IPS-NIHi11 (cell line): ENCODE measurements around the gene ATXN2L.
"Not testable (repeated sequence)": the region's sequence is repeated elsewhere in the genome, so short reads cannot be mapped to it uniquely, and the experiment has no call there.

Experiments used
- DNase-seq: peaks from one replicate; pipeline ENCODE4 v3.0.0; 2012; ENCODE audit warnings: mixed read lengths, low spot score

Gene ATXN2L, protein sequence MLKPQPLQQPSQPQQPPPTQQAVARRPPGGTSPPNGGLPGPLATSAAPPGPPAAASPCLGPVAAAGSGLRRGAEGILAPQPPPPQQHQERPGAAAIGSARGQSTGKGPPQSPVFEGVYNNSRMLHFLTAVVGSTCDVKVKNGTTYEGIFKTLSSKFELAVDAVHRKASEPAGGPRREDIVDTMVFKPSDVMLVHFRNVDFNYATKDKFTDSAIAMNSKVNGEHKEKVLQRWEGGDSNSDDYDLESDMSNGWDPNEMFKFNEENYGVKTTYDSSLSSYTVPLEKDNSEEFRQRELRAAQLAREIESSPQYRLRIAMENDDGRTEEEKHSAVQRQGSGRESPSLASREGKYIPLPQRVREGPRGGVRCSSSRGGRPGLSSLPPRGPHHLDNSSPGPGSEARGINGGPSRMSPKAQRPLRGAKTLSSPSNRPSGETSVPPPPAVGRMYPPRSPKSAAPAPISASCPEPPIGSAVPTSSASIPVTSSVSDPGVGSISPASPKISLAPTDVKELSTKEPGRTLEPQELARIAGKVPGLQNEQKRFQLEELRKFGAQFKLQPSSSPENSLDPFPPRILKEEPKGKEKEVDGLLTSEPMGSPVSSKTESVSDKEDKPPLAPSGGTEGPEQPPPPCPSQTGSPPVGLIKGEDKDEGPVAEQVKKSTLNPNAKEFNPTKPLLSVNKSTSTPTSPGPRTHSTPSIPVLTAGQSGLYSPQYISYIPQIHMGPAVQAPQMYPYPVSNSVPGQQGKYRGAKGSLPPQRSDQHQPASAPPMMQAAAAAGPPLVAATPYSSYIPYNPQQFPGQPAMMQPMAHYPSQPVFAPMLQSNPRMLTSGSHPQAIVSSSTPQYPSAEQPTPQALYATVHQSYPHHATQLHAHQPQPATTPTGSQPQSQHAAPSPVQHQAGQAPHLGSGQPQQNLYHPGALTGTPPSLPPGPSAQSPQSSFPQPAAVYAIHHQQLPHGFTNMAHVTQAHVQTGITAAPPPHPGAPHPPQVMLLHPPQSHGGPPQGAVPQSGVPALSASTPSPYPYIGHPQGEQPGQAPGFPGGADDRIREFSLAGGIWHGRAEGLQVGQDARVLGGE

DNA sequence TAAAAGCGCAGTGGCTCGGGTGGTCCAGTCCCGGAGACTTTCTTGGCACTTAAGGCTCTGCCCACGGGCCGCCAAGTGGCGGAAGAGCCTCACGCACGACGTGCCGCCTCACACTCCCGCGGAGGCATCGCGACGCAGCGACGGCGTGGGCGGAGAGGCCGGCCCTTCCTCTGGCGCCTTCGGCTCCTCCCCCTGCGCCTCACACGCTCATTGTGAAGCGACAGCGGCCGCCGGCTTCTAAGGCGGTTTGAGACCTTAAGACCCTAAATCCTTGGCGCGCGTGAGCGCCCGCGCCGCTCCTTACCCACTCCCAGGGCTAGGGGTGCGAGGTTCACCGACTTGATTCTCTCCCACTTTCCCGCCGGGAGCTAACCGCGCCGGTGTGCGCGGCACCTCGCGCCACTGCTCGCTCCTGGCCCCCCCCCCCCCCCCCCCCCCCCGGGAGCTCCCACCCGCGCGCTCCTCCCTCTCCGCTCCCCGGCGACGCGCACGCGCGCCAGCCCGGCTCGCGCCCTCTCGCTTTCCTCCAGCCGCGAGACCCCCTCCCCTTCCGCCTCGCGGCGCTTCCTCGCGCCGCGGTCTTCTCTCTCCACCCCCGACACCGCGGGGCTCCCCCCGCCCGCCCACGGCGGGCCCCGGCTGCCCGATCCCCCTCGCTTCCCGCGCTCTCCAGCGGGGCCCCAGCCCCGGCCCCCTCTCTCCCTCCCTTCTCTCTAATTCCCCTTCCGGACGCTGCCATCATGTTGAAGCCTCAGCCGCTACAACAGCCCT, at the start of gene ATXN2L:
TSS of gene ATXN2L (plus strand) at position 480 of the 771 bp plus-strand sequence. CDS start at position 741, 261 bp downstream.
- DNase-seq = peak; percentile 90

DNA sequence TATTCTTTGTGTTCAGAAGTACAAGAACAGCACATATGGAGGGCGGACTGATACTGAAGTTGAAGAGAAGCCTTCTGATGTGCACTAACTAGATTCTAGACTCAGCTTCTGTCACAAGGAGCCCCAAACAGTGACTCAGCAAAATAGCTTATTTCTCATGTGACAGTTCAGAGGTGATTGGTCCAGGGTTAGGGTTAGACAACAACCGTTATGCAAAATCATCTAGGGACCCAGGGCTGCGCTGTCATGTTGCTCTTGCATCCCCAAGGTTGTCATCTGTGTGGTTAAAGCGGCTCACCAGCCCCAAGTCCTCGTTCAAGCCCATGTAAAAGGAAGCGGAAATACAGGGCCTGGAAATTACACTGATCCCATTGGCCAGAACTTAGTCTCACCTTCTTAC, 41.1 kb upstream of the ATXN2L start:
- not testable (repeated sequence) for DNase-seq

DNA sequence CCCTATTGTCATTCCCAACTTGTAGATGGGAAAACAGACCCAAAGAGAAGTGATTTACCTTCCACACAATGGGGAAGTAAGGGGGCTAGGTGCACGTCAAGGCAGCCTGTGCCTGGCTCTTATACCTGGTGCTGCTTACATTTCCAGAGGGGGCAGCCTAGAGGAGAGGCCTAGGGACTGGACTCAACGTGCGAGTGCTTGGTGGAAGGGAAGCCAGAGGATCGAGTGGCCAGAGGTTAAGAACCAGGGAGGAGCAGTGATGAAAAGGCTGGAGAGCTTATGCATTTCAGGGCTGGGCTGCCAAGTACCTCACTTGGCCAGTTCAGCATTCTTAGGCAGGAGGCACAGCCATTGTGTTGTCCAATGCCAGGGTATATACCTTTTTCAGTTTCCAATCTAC, 40.4 kb upstream of the ATXN2L start:
- not testable (repeated sequence) for DNase-seq

DNA sequence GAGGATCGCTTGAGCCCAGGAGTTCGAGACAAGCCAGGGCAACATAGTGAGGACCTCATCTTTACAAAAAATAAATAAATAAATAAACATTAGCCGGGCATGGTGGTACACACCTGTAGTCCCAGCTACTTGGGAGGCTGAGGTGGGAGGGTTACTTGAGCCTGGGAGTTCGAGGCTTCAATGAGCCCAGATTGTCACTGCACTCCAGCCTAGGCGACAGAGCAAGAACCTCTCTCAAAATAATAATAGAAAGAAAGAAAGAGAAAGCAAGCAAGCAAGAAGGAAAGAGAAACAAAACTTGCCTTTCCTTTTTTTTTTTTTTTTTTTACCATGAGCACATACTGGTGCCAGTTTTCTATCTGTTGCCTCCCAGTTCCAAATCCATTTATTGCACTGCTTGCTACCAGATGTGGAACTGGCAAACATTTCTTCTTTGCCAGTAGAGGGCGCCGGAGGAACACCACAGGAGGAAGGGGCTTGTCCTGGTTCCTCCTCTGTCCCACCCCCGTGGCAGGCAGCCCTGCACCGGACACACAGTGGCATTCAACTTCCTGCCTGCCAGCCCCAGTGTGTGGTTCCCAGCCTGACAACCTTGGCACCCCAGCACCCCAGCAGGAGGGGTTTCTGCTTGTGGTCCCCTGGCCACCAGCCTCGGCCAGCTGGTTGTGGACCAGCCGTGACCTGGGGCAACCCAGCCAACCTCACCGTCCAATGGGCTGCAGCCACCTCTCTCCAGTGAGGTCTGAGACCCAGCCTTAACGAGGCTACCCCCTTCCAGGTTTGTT, 20.4 kb upstream of the ATXN2L start:
- DNase-seq = not testable (repeated sequence)

DNA sequence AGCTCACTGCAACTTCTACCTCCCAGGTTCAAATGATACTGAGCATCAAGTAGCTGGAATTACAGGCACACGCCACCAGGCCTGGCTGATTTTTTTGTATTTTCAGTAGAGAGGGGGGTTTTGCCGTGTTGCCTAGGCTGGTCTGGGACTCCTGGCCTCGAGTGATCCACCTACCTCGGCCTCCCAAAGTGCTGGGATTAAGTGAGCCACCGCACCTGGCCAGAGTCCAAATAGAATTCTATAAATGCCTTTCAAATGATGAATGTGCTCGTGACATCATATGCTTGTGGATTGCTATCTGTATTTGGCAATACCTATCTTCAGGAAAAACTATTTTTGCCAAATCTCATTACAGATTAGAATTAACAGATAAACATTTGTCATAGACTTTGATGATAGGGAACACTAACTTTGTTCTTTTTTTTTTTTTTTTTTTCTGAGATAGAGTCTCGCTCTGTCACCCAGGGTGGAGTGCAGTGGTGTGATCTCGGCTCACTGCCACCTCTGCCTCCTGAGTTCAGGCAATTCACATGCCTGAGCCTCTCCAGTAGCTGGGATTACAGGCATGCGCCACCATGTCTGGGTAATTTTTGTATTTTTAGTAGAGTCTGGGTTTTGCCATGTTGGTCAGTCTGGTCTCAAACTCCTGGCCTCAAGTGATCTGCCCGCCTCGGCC, 15.2 kb upstream of the ATXN2L start:
- DNase-seq = not testable (repeated sequence)

- DNase-seq = no peak
Observed at GRCh38 chr16:28820016-28820415, 2.8 kb upstream of the ATXN2L start.

DNA sequence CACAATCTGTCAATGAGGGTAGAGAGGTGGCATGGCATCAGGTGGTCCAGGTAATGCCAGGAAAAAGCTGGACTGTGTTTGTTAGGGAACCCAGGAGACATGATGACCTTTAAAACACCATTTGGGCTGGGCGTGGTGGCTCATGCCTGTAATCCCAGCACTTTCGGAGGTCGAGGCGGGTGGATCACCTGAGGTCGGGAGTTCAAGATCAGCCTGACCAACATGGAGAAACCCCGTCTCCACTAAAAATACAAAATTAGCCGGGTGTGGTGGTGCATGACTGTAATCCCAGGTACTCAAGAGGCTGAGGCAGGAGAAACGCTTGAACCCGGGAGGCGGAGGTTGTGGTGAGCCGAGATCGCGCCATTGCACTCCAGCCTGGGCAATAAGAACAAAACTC, 2.3 kb upstream of the ATXN2L start:
- DNase-seq = not testable (repeated sequence)

- no peak for DNase-seq
Observed at GRCh38 chr16:28821874-28822519, 802 bp upstream of the ATXN2L start.

DNA sequence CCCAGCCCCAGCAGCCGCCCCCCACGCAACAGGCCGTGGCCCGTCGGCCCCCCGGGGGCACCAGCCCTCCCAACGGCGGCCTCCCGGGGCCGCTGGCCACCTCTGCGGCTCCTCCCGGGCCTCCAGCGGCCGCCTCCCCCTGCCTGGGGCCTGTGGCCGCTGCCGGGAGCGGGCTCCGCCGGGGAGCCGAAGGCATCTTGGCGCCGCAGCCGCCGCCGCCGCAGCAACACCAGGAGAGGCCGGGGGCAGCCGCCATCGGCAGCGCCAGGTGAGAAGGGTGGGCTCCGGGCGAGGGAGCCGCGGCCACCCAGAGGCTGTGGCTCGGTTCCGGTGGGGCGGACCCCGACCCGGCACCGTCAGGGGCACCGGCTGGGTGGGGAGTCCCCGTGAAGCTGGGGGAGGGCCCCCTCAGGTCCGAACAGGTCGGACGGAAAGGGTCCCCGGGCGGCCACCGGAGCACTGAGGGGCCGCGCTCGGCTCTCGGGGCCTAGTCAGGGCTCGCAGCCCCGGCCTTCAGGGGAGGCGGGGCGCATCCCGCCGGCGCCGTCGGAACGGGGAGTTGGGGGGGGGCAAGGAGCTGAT, 583 bp downstream of the ATXN2L start:
- DNase-seq = no peak

GRCh38 chr16:28823873-28824716, 1.3 kb downstream of the ATXN2L start:
- DNase-seq = peak; percentile 92

GRCh38 chr16:28824717-28824973, 1.8 kb downstream of the ATXN2L start:
- DNase-seq = no peak

DNA sequence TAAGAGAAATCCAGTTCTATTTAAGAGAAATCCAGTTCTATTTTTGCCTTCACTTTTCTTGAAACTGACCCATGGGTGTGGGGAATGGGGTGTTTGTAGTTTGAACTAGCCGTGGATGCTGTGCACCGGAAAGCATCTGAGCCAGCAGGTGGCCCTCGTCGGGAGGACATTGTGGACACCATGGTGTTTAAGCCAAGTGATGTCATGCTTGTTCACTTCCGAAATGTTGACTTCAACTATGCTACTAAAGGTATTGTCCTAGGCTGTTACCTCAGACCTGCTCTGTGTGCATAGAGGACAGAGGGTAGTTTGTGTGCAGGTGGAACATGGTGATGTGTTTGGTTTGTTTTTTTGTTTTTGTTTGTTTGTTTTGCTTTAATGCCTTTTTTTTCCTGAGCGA, 3.3 kb downstream of the ATXN2L start:
- no peak for DNase-seq

DNA sequence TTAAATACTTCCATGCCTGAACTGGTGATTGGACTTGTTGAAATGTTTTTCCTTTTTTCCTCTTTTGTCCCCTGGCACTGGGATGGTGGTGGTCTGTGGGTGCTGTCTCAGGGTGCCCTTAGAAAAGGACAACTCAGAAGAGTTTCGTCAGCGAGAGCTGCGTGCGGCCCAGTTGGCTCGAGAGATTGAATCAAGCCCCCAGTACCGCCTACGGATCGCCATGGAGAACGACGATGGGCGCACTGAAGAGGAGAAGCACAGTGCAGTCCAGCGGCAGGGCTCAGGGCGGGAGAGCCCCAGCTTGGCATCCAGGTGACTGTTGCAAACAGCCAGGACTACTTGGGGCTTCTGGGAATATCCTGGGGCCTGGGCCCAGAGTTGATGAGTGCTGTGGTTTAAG, 6.9 kb downstream of the ATXN2L start:
- DNase-seq = no peak

DNA sequence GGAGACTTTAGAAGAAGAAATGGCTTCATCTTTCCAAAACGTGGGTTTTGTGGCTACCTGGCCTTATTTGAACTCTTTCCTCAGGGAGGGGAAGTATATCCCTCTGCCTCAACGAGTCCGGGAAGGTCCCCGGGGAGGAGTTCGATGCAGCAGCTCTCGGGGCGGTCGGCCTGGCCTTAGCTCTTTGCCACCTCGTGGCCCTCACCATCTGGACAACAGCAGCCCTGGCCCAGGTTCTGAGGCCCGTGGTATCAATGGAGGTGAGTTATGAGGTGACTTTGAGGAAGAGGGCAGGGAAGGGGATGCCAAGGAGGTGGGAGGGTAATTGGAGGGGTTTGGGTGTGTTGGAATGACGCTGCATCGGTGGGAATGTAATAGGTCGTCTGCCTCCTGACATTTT, 7.7 kb downstream of the ATXN2L start:
- DNase-seq = no peak

DNA sequence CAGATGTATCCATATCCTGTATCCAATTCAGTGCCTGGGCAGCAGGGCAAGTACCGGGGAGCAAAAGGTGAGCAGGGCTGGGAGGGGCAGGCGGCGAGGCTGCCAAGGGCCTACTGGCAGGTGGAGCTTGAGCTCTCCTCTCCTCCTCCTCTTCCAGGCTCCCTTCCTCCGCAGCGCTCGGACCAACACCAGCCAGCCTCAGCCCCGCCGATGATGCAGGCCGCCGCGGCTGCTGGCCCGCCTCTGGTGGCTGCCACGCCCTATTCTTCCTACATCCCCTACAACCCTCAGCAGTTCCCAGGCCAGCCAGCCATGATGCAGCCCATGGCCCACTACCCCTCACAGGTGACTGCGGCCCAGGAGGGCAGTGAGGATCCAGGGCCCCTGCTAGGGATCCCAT, 11.6 kb downstream of the ATXN2L start:
- no peak for DNase-seq

DNA sequence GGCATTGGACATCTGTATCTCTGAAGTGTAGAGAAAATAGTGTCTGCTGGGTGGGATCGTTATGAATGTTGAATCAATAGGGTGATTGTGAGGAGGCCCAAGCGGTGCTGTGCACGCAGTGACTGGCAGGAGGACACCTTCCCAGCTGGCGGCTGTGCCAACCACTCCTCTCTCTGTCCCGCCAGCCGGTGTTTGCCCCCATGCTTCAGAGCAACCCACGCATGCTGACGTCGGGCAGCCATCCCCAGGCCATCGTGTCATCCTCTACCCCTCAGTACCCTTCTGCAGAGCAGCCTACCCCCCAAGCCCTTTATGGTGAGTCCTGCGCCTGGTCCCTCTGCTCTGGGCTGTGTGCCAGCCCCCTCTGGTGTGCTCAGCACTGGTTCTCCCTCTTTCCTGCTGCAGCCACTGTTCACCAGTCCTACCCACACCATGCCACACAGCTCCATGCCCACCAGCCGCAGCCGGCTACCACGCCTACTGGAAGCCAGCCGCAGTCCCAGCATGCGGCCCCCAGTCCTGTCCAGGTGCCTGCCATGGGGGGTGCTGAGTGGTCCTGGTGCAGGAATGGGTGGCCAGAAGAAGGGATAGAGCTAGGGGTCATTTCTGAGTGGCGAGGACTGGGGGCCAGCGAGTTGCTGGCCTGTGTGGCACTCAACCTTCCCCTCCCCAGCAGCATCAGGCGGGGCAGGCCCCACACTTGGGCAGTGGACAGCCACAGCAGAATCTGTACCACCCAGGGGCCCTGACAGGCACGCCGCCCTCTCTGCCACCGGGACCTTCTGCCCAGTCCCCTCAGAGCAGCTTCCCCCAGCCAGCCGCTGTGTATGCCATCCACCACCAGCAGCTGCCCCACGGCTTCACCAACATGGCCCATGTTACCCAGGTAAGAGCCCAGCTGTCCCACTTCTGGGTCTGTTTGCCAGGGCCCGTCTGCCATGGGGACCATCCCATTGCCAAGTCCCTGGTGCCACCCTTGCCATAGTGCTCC, 12.4 kb downstream of the ATXN2L start:
- DNase-seq = no peak

- no peak for DNase-seq
Observed at GRCh38 chr16:28835864-28836760, 13.3 kb downstream of the ATXN2L start.
